GM18951 (cell line): ENCODE measurements around the gene ZNF880.
A peak's percentile ranks its signal among the peaks of the same experiment; 100 is the strongest.

ENCODE experiments used
- POLR2A ChIP-seq: IDR thresholded peaks from 4 replicates; pipeline ENCODE4 v1.6.1; 2011; ENCODE audit warnings: mild to moderate bottlenecking; ENCODE audit not compliant: insufficient read length, insufficient read depth; ENCODE audit errors: extremely low read depth
- in situ Hi-C: fragments of 300-500 bp; cut with MboI; formaldehyde crosslinking; loops from one replicate; pipeline ENCODE4 v1.12.0; 2022; ENCODE audit warnings: low sequenced_read_pairs, mixed read lengths, inconsistent platforms; ENCODE audit not compliant: unreplicated experiment

Gene ZNF880

DNA sequence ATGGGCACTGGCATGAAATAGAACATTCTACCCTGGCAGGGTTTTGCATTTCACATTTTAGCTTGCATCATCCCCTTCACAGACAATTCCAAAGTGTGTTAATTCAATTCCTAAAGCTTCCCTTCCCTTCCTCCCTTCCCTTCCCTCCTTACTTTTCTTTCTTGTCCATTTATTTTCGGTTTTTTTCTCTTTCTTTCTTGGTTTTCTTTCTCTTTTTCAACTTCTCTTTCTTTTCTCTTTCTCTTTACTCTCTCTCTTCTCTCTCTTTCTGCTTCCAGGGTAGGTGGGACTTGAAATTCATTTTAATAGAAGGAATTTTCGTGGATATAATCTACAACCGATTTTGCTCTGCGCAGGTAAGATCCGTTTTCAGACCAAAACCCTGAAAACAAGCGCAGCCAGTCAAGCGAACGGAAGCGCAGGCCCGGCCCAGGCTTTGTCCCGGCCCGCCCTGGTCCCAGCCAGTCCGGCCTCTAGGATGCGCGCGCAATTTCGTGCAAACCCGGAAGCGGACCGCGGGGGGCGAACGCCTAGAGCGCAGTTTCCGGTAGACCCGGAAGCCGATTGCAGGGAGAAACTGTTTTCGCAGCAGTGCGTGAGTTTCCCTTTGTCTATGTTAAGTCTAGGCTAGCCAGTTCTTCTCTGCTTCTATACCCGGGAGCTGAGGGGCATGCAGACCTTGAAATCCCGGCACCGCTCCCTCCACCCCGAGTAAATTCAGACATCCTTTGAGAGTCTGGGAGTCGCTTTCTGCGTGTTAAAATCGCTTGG, 27.8 kb downstream of the ZNF880 start, which contains the start of gene ZNF528:
Gene ZNF528, plus strand, starts transcription at position 540 of the 771 bp plus-strand sequence. CDS start 4,165 bp downstream, outside the sequence.
- TF ChIP-seq POLR2A: peak; percentile 64
- in situ Hi-C loops: no loop called here

GRCh38 chr19:52398081-52398441, 28.3 kb downstream of the ZNF880 start:
- TF ChIP-seq POLR2A: no peak
- in situ Hi-C loops: no loop called here

GRCh38 chr19:52410276-52410675, 40.6 kb downstream of the ZNF880 start:
- no peak for TF ChIP-seq POLR2A
- in situ Hi-C loops: no loop called here

DNA sequence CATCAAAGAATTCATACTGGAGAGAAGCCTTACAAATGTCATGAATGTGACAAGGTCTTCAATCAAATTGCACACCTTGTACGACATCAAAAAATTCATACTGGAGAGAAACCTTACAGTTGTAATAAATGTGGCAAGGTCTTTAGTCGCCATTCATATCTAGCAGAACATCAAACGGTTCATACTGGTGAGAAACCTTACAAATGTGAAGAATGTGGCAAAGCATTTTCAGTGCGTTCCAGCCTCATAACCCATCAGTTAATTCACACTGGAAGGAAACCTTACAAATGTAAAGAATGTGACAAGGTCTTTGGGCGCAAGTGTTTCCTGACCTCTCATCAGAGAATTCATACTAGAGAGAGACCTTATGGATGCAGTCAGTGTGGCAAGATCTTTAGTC, 46.0 kb downstream of the ZNF880 start:
- in situ Hi-C loops: no loop called here
- TF ChIP-seq POLR2A: no peak

GRCh38 chr19:52428937-52429336, 59.2 kb downstream of the ZNF880 start, which contains the start of gene ZNF534:
Gene ZNF534, plus strand, starts transcription at chr19:52429148. Its CDS starts 2,327 bp downstream, at chr19:52431475.
- no peak for TF ChIP-seq POLR2A
- in situ Hi-C loops: no loop called here
